HUDEP-2 (cell line): ENCODE results near the gene DCHS2.
"Not testable (repeated sequence)": the region's sequence is repeated elsewhere in the genome, so short reads cannot be mapped to it uniquely, and the experiment has no call there.

Experiments
- DNase-seq, 76 experiments: peaks; one replicate each; lab custom pipeline; 2025; ENCODE audit not compliant: unreplicated experiment in 76 of 76; lab: John Stamatoyannopoulos, UW

DCHS2 gene

DNA sequence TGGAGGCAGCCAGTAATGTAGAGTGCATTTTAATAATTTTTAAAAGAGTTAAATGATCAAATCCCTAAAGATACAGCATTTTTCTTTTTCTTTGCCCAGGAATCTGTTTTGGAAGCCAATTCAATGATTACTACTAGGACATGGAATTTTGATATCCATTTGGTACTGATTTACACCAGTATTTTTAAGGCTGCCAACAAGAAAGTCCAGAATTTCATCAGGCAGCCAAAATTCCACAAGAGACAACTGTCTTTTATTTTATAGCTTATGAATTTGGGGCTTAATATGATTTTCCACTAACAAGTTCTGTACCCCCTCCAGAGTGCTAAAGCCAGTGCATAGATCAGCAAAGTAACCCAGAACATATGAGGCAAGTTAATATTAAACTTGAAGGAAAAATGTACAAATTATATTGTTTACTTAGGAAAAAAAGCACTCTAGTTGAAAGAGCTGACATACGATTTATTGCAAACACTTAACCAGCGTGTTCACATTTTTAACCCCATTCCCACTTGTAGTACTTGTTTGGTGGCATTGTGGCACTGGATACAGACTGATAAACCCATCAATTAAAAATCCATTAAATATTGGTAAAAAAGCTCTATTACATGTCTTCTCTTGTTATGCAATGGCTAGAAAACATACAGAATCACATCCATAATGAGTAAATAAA lies 259.7 kb downstream of the DCHS2 start:
- DNase-seq: no peak

DNA sequence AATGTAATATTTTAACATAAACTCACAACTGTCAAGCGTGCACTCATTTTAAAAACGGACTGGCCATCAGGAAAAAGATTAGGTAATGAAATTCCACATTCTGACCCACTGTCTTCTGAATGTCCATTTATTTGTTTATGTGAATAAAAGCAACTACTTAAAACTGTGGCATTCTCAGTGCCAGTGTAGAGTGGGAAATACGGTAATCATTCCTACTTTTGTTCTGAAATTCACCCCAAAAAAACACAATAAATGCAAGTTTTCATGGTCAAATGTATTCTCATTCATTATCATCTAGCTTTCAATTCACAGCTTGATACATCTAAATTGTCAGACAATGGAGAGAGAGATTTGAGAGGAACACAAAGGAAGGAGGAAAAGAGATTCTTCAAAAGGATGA lies 260.9 kb downstream of the DCHS2 start:
- no peak for DNase-seq

DNA sequence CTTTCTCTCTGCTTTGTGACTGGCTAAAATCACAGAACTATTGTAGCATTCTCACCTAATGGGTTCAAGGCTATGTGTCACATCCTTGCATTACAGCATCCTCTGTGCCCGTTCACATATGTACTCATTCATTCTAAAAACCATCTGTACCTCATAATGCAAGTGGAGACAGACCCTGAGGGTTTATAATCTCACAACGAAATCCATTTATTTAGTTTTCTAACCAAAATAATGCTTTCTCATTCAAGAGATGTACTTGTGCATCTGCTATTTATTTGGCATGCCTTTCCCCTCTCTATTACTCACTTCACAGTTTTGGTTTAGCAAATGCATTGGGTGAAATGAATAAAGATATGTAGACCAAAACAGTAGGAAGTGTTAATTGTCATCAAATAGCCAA lies 261.5 kb downstream of the DCHS2 start:
- no peak for DNase-seq

DNA sequence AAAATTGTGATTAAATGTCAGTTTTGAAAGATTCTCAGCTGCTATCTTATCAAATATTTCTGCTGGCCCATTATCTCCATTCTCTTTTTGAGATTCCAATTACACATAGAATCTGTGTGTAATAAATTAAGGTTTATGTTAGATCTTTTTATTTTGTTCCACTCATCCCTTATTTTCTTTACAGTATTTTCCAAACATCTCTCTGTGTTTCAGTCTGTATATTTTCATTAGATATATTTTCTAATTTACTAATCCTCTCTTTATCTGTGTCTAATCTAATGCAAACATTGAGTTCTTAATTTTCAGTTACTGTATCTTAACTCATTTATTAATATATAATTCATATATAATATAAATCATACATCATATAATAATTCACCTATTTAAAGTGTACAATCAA lies 268.7 kb downstream of the DCHS2 start:
- no peak for DNase-seq

DNA sequence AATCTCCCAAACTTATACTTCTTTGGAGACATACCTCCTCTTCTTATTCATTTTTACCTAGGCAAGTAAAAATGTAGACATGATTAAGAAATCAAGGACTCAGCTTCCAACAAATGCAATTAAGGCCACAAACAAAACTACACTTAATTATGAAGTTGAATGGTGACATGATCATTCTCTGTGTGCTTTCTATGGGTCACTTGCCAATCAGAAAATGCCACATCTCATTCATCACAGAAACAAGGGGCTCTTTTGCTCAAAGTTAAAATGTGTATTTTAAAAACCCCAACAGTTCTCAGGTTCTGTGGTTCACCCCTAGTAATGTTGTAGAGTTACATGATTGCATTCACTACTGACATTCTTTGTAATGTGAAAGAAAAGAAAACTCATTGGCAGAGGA lies 273.5 kb downstream of the DCHS2 start:
- DNase-seq: no peak

DNA sequence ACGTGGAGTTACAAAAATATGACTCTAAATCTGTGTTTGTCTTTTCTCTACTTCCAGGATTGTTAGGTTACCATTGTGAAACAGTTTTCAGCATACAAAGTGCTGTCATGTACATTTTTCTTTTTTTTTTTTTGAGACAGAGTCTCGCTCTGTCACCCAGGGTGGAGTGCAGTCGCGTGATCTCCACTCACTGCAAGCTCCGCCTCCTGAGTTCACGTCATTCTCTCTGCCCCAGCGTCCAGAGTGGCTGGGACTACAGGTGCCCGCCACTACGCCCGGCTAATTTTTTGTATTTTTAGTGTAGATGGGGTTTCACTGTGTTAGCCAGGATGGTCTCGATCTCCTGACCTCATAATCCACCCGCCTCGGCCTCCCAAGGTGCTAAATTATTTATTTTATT lies 274.2 kb downstream of the DCHS2 start:
- DNase-seq: not testable (repeated sequence)

DNA sequence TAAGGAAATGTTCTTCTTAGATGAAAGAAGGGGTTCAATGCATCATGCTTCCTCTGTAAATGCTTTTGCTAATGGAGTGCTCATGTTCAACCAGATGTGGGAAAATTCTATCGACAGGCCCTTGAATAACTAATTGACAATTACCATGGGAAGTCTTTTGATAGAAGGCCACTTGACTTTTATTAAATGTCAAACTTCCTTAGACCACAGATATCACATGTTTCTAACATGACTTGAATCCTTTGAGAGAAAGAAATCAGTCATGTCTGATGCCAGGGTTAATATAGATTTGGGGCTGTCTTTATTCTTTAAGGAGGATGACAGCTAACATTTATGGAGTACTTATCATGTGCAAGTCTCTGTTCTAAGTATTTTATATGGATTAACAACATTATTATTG lies 280.1 kb downstream of the DCHS2 start:
- no peak for DNase-seq

DNA sequence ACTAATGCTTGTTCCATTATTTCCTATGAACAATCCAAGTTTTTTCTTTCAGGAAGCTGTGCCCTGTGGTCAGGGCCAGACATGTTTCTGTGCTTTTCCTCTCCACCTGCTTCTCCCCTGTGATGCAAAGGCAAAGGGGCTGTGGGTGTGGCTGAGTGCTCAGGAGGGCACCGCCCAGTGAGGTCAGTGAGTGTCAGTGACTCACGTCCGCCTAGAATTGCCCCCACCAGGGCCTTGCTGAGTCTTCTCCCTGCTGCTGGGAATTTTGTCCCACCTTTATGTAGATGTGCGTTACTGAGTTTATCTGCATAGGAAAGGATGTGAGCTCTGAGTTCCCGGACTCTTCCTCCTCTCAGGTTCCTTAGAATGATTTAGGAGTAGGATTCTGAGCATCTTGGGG lies 283.2 kb downstream of the DCHS2 start:
- peak in 2 of 76 experiments; percentile 0 to 3 for DNase-seq

DNA sequence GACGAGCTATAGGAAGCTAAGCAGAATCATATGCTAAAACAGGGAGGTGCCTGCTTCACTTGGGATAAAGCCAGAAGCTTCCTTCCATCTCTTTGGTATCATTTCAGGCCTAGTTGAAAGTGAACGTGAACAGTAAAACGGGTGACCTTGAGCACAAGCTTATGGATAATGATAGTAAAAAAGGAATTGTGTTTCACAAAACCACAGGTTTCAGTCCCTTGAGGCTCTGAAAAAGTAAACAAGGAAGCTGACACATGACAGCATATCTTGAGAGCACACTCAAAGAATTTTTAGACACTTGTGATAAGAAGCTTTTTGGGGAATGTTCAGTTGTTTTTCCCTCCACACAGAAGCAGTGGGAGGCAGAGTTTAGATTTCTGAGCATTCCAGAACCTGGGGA lies 286.1 kb downstream of the DCHS2 start:
- no peak for DNase-seq

DNA sequence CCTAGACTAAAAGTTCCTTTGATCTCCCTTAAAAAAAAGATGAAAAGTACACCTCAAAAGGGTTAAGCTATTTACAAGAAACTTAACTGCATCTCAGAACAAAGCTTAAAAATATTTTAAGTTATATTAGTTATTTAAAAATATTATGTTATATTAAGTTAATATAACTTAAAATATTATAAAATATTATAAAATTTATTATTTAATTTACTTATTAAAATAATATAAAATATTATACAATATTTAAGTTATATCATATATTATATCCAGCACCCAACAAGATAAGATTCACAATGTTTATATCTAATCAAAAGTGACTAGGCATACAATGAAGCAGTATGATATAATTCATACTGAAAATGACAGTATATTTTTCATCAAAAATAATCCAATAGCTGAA lies 296.9 kb downstream of the DCHS2 start:
- no peak for DNase-seq

DNA sequence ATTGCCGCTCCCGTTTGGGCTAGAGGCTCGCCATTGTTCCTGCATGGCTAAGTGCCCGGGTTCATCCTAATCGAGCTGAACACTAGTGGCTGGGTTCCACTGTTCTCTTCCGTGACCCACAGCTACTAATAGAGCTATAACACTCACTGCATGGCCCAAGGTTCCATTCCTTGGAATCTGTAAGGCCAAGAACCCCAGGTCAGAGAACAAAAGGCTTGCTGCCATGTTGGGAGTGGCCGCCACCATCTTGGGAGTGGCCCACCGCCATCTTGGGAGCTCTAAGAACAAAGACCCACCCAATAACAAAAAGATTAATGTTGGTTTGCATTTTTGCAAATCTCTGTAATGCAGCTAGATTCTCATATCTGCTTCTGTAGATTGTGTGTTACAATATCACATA lies 299.0 kb downstream of the DCHS2 start:
- DNase-seq: no peak

DNA sequence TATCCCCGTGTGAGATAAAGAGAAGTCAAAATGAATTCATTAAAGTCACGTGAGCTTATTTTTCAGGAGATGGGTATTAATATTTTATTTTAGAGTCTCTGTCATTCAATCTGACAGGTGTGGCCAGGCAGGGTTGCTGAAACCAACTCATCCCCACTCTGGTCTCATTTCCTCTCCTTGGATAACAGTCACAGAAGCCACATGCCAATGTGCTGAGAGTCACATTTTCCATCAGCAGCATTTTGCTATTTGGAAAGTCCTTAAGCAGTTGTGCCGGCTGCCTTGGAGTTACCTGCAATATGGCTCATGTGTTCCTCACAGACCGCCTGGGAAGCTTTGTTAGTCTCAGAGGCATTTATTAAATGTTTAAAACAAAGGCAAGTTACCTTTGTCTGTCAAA lies 302.3 kb downstream of the DCHS2 start:
- DNase-seq: no peak

DNA sequence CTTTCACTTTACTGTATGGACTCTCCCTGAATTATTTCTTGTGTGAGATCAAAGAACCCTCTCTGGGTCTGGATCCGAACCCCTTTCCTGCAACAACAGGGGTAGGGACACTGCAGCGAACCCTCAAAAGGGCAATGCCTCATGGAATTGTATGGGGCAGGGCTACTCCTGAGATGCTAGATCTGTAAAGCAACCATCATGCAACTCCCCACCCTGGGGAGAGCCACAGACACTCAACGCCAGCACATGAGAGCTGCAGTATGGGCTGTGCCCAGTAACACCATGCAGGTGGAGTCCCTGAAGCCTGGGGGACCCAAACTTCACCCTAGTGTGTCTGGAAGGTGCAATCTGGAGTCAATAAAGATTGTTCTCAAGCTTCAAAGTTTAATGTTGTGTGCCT lies 304.7 kb downstream of the DCHS2 start:
- no peak for DNase-seq

DNA sequence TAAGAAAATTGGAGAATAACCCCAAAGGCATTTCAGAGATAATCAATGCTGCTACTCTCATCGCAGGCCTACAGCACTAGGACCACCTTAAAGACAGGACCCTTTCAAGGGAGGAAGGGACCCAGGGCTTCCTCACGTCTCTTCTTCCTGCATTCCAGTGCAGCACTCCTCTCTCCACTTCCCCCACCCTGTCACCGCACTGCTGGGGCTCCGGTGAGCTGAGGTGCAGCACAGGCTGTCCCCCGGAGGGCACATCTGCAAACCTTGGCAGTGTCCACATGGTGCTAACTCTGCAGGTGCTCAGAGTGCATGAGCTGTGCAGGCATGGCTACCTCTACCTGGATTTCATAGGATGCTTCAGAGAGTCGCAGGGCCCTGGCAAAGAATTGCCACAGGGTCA lies 305.6 kb downstream of the DCHS2 start:
- no peak for DNase-seq

DNA sequence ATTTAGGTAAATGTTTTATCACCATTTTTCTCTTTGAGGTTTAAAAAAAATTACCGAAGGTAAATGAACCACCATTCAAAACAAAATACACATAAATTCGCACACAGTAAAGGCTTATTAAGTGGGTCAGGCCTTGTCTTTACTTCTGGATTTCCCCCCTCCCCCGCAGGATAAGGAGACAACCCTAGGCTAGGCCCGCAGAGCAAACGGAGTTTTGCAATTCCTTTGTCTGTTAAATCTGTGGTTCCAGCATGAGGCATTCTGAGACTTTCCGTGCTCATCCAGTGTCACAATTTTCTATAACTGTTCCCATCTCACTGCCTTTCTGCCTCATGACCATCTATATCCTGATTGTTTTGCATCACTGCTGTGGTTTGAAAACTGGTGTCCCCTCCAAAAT lies 307.4 kb downstream of the DCHS2 start:
- DNase-seq: no peak

DNA sequence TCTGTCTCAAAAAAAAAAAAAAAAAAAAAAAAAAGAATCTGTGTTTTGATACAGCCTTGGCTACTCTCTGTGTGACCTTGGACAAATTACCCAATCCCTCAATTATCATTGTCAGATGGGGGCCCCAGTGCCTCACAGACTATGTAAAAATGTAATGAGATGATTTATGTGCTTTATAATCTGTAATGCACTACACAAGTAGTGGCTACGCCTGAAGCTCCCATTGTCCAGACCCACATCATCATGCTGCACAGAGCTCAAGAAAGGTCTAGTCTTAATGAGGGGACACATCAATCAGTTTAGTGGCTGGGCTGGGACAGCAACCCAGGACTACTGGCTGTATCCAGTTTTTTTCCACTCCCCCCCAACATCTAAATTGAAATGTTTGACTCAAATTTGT lies 308.3 kb downstream of the DCHS2 start:
- no peak for DNase-seq
